NCI-H69 (cell line): Measurements from ENCODE around the gene FDCSP.
"Not testable (repeated sequence)": the region's sequence is repeated elsewhere in the genome, so short reads cannot be mapped to it uniquely, and the experiment has no call there.

Experiments
- DNase-seq: peaks from one replicate; lab custom pipeline; 2025; lab: John Stamatoyannopoulos, UW

FDCSP gene

DNA sequence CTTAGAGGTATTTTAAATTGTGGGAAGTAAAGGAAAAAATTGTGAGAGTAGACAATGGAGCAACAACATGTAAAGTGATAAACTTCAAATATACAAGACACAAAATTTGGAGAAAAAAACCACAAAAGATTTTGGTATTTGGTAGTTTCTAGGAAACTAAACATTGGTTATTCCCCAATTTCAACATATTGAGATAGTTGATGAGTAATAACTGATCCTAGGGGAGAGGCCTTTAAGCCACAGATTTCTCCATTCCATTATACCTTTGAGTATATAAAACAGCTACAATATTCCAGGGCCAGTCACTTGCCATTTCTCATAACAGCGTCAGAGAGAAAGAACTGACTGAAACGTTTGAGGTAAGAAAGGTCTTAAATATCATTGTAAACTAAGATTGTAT, at the start of gene FDCSP:
Gene FDCSP (plus strand): TSS at position 301 of the 400 bp plus-strand sequence. CDS start 5,071 bp downstream, outside the sequence.
- no peak for DNase-seq

DNA sequence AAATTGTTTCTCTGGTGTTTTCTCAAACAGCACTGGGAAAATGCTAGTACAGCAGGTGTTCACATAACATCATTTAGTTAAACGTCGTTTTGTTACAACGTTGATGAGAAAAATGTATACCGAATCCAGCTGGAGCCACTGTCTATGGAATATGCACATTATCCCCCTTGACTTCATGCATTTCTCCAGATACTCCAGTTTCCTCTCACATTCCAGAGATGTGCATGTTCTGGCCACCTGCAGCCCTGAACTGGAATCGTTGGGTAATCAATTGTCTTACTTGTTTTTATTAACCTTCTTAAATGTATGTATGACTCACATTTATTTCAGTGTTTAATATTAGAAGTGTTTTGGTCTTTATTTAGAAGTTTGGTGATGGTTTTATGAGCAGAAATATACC, 48.8 kb upstream of the FDCSP start:
- DNase-seq, result no peak

DNA sequence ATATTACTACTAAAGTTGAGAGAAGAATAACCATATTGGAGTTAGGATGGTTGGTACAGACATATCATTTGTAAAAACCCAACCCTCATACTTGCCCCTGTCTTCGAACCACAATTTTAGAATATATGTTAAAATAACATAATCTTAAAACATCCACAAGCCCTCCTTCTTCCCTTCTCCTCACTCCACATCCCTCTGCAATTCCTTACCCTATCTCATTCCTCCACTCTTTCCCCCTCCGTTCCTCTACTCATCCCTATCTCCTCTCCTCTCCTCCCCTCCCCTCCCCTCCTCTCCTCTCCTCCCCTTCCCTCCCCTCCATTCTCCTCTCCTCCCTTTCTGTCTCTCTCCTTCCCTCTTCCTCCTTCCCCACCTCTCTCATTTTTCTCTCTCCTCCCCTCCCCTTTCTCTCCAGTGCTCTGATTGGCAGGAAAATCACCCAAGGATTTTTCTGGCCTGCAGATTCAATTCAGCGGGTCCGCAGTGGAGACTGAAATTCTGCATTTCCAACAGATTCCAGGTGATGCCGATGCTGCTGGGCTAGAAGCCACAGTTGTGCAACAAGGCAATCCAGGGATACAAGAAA, 47.8 kb upstream of the FDCSP start:
- no peak for DNase-seq

DNA sequence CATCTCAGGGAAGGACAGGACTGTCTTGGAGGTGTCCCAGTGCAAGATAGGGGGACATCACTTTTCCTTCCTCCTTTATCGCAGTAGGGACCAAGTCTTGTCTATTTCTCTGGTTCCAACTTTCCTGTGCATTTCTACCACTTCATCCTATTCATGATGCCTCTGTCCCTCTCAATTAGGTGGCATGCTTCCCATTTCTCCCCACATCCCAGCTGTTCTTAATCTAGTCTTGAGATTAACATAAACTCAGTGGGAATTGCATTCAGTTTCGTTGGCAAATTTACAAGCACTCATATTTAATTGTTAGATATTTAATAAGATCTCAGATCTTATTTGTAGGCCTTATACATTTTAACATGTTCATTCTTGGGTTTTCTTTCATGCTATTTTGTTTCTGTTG, 46.1 kb upstream of the FDCSP start:
- DNase-seq, result no peak

DNA sequence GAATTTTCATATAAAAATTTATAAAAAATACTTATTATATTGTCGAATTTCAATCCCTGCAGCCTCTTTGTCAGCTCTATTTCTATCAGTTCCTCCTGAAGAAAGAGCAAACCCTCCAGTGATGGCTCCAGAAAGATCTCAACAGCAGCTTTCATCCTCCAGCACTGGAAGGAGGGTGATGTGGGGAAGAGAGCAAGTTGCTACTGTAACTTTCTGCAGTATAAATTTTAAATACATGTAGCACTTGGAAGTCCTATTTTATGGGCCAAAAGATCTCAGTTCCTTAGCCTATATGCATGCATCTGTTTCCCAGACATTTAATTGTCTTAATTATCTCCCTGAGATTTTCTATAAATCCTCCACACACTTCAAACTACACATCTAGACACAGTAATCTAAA, 44.1 kb upstream of the FDCSP start:
- no peak for DNase-seq

DNA sequence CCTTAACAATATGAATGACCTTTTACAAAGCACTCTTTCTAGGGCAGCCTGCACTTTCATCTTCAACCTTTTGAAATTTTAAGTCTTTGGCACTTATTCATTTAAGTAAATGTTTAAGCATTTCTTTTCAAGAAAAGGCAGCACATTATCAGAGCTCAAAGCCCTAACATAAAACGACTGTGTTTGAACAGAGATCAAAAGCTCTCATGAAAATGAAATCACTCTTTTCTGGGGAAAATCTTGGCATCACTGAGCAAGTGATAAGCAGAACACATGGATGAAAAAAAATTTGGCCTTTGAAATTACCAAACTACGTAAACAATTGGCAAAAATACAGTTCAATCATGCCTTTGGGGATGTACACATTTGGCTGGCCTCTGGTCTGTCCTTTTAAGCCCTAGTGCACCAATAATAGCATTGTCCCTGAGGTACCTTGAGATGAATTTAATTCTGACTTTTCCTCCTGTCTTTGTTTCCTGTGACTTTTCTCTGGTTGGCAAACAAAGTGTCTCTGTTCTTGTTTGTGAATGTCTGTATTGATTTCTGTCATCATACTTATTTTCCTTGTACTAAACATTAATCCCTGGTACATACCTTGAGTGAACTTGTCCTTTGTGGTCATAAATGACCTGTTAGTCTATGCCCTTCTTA, 43.3 kb upstream of the FDCSP start:
- DNase-seq, result no peak

DNA sequence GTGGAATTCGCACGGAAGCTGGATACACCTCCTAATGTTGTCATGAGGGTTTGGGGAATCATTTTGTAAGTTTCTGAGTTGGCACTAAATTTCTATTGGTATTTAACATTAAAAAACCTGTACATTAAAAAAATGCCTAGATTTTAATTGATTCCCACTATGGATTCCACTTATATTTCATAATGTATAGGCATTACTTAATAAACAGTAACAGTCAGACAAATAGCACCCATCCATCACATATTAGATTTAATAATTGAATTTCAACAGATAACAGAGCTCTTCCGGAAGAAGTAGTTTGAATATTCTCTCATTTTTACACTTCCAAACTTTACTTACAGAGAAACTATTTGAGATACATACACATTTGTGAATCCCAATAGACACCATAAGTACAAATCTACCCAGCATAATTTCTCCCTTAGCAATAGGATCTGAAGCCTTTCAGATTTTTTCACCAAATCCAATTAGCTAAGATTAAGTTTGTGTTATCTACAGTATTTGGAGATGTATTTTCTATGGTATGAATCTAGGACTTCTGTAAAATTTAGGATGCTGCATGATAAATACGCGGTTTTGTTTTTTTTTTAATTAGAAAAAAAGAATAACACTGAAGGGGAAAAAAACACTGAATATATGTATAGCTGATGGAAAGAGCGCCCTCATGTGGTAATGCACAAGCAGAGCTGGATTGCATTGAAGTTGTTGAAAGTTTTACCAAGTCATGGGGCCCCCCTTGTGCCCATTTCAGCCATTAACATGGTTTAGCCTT, 42.6 kb upstream of the FDCSP start:
- DNase-seq, result peak; percentile 46

DNA sequence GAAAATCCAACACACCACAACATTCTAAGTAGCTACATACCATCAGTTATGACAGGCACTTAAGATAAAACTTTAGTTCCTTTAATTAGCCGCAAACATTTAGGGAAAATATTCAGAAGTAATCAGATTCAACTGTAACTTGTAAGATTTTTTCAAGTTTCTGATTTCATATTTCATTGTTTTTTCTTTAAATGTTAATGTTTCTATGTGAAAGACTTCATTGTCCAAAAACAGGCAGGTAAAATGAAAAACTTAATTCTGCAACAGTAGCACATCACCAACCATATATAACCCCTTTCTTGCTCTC, 42.0 kb upstream of the FDCSP start:
- DNase-seq, result no peak

DNA sequence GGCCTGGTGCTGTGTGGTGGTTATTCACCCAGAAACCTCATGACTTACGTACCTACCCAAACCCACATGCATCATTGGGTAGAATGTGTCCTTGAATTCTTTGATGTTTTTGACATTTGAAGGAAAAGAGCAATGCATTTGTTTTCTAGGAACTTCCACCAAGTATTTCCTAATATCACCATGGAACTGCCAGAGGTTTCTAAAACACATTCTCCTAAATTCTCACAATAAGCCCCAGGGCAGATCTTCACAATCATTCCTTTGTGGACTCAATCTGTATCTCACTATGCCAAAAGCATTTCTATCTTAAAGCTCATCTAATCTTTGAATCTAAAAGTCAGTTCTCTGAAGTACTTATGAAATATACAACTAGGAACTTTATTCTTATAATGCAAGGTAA, 38.7 kb upstream of the FDCSP start:
- DNase-seq, result no peak

DNA sequence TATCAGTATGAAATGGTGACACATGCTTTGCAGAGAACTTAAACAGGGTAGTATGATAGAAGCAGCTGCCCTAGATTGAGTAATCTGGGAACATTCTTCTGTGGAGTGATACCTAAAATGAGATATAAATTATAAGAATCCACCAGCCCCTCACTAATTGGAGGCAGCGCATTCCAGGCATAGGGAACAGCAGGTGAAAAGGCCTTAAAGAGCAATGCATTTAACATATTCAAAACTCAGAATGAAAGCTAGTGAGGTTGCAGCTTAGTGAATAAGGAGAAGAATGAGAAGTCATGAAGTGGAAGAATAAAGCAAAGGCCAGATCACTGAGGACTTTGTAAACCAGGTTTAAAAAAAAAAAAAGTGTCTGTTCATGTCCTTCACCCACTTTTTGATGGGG, 35.3 kb upstream of the FDCSP start:
- no peak for DNase-seq

DNA sequence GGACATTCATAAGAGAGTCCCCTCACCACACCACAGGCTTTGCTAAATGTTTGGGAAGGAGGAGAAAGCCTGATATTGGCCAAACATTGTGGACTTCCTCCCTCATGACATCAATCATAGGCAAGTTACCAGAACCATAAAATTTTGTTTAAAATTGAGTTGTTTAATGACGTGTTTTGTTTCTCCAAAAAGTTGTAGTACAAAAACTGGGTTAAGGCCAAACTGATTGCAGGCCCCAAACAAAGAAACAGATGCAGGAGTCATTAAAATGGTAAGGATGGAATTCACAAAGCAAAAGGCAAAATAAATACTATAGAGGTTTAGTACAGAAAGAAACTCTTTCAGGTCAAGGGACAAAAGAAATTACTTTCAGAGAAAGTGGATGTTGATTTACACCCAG, 34.3 kb upstream of the FDCSP start:
- DNase-seq, result no peak

DNA sequence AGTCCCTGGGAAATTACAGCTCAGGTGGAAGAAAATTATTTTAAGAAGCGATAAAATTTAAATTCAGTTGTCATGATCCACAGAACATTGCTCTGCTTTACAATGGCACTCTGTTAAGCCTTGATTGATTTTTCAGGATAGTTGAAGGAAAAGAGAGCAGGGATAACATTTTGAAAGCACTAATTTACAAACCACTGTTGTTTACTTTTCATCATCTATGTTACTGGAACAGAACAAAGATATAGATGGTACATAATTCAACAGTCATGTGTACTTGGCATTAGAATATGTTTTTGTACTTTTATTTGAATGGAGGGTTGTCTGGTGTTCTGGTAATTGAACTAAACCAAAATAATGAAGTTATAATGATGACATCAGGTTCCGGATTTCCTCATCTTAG, 33.0 kb upstream of the FDCSP start:
- no peak for DNase-seq

DNA sequence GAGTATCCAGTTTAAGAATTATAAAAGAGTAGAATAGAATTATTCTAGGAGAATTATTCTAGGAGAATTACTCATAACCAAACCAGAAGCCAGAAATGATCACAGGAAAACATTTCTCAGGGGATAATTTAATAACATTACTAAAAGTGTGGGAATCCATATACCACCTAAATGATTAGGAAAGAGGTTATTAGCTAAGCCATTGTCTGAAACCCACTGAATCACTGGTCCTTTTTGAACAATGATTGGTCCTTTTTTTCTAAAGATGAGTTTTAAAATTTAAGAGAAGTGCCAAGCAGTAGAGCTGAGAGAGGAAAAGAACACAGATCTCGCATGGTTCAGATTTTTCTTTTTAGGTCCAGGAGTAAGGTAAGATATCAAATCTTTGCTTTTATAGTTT, 30.5 kb upstream of the FDCSP start, which contains the start of gene ODAM:
Gene ODAM (plus strand): TSS at position 301 of the 400 bp plus-strand sequence. CDS start 819 bp downstream, outside the sequence.
- DNase-seq, result no peak

DNA sequence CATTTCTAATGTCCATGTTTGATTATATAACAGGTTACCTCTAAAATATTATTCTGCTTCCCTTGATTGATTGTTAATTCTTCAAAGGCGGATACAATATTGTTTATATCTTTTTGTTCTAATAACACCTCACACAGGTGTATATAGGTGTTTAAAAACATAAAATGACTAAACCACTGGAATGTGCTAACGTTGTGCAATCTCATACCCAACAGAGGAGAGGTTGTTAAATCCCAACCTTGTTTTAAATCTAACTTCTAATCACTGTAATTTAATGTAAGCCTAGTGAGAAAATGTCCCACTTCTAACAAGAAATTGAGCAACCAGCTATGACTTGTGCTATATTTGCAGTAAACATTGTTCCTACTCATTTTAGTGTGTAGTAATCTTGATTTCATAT, 29.1 kb upstream of the FDCSP start:
- no peak for DNase-seq

DNA sequence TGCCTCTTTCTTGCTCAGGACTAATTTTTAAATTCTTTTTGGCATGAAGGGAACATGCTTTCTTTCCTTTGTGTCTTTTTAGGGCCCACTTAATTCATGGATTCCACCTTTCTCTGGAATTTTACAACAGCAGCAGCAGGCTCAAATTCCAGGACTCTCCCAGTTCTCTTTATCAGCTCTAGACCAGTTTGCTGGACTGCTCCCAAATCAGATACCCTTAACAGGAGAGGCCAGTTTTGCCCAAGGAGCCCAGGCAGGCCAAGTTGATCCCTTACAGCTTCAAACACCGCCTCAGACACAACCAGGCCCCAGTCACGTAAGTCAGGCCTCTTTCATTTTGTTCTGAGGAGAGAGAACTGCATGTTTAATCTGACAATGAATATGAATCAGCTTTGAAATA, 28.1 kb upstream of the FDCSP start:
- DNase-seq, result no peak

DNA sequence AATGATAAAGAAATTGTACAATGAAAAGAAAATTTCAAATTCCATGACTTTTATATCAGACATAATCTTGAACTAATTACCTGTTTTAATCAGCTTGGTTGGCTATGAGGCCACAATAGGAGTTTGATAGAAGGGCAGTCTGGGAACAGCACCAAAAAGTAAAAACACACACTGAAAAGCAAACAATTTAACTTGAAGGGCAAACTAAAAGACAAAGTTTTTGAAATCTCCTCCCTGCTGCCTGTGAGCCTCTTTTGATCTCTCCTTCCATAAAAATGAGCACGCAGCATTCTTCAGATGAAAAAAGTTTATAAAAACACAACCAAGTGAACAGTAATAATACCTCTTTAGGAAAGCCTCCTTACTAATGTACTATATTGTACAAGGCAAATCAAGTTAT, 22.3 kb upstream of the FDCSP start:
- DNase-seq, result no peak

DNA sequence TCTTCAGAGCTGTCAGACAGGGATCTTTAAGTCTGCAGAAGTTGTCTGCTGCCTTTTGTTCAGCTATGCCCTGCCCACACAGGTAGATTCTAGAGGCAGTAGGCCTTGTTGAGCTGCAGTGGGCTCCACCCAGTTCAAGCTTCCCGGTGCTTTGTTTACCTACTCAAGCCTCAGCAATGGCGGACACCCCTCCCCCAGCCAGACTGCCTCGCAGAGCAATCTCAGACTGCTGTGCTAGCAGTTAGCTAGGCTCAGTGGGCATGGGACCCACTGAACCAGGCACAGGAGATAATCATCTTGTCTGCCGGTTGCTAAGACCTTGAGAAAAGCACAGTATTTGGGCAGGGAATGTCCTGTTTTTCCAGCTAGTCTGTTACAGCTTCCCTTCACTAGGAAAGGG, 13.2 kb upstream of the FDCSP start:
- DNase-seq, result not testable (repeated sequence)

DNA sequence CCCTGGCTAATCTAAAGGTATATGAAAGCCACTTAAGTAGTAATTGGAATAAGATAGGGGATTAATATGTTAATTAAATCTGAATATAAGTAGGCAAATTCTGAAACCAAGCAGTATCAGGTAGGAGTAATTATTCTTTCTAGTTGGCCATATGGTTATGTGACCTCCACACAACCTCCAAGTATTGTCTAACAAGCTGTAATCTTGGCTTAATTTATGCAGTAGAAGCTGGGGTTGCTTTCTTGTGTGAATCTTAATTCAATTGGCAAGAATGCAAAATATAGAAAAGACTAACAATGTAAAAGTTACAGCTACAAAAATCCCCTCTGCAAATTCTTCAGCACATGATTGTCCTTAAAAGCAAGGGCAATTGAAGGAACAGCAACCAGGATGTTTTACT, 9.8 kb upstream of the FDCSP start:
- not testable (repeated sequence) for DNase-seq

DNA sequence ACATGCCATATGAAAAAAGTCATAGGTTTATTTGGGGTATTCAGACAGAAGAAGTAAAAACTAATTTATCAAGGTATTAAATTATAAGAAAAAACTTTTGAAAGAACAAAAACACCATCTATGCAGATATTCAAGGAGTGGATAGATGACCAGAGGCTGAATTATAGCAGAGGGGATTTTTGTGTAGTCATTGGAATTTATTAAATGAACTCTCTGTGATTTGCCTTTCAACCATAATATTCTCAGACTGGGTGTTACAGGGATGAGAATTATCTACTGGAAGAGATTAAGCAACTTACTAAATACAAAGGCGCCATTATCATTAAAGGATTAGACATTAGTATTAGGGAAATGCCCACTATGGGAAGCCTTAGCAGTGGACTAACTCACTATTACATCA, 9.4 kb upstream of the FDCSP start:
- not testable (repeated sequence) for DNase-seq

DNA sequence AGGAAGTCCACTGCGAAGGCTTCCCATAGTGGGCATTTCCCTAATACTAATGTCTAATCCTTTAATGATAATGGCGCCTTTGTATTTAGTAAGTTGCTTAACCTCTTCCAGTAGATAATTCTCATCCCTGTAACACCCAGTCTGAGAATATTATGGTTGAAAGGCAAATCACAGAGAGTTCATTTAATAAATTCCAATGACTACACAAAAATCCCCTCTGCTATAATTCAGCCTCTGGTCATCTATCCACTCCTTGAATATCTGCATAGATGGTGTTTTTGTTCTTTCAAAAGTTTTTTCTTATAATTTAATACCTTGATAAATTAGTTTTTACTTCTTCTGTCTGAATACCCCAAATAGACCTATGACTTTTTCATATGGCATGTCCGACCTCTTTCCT, 4.5 kb upstream of the FDCSP start:
- not testable (repeated sequence) for DNase-seq

DNA sequence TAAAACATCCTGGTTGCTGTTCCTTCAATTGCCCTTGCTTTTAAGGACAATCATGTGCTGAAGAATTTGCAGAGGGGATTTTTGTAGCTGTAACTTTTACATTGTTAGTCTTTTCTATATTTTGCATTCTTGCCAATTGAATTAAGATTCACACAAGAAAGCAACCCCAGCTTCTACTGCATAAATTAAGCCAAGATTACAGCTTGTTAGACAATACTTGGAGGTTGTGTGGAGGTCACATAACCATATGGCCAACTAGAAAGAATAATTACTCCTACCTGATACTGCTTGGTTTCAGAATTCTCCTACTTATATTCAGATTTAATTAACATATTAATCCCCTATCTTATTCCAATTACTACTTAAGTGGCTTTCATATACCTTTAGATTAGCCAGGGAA, 4.1 kb upstream of the FDCSP start:
- DNase-seq, result not testable (repeated sequence)

DNA sequence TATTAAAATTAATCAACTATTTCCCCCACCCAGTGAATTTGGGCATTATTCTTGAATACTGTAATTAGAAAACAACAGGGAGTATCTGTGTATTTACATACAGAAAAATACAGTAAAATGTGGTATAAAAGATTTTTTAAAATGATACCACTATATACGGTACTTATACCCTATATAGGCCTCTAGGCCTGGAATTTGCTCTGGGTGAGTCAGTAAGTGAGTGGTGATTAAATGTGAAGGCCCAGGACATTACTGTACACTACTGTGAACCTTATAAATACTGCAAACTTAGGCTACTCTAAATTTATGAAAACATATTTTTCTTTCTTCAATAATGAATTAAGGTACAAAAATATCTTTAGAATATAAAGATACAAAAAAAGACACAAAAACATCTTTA, 10.2 kb downstream of the FDCSP start:
- DNase-seq, result no peak

DNA sequence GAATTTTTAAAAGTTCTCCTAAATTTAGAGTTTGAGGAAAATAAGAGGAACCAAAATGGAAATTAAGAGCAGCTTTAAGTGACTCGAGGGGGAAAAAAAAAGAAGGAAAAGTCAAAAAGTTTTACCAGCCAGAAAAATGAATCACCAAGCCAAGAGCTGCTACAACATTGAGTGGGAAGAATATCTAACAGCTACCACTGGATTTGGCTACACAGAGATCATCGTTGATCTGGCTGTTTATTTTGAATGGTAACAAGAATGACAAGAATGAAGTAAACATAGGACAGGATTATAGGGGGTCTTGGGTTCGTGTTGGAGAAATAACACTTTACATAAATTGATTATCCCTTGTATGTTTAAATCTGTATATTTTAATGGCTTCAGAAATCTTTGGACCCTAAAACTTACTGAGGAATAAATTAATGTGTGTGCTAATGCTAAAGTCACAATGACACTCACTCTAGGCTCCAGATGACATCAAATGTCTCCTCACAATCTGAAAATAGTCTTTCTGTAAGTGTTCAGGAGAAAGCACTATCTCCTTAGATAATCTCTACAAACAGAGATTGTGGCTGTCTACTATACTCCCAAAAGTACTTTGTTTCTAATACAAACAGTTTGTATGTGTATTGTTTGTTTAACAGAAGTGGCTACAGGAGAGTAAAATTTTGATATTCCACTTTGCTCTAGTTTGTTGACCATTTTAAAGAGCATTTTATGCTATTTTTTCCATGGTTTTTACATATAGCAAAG, 13.4 kb downstream of the FDCSP start:
- DNase-seq, result no peak
